GM12878 (cell line): ENCODE data around the gene MITD1. TPM values are rescaled to one million over a fixed set of nuclear protein-coding genes. Genes with fewer than 3 reads are reported as not detected.

ENCODE experiments used
- ATF7 ChIP-seq: fragments of 450-650 bp; IDR thresholded peaks from 2 replicates; pipeline ENCODE4 v1.6.1; 2016; ENCODE audit warnings: low read depth, mild to moderate bottlenecking
- ETV6 ChIP-seq, 2 experiments: fragments of 450-650 bp in 1 of 2; IDR thresholded peaks in 1 of 2; conservative IDR thresholded peaks in 1 of 2; 2 replicates each; pipeline ENCODE4 v1.6.1; 2014; ENCODE audit warnings: antibody characterized with exemption in 1 of 2, borderline replicate concordance in 1 of 2, low read depth in 1 of 2, mild to moderate bottlenecking in 1 of 2, moderate library complexity in 1 of 2
- LARP7 ChIP-seq: fragments of 450-650 bp; IDR thresholded peaks from 2 replicates; pipeline ENCODE4 v1.6.1; 2017; ENCODE audit warnings: mild to moderate bottlenecking
- MYC ChIP-seq: IDR thresholded peaks from 2 replicates; pipeline ENCODE4 v1.6.1; 2011; ENCODE audit warnings: mild to moderate bottlenecking, low read length, moderate library complexity, inconsistent platforms; ENCODE audit not compliant: insufficient read depth, insufficient replicate concordance, insufficient read length, severe bottlenecking
- NFXL1 ChIP-seq: fragments of 450-650 bp; IDR thresholded peaks from 2 replicates; pipeline ENCODE4 v1.6.1; 2017; ENCODE audit warnings: antibody characterized with exemption, mild to moderate bottlenecking, borderline replicate concordance
- NR2F1 ChIP-seq: fragments of 450-650 bp; conservative IDR thresholded peaks from 2 replicates; pipeline ENCODE4 v1.6.1; 2017; ENCODE audit warnings: mild to moderate bottlenecking
- TARDBP ChIP-seq: IDR thresholded peaks from 2 replicates; pipeline ENCODE4 v1.6.1; 2016; ENCODE audit warnings: borderline replicate concordance
- ZNF274 ChIP-seq: IDR thresholded peaks from one replicate; pipeline ENCODE4 v1.8.0; 2011; ENCODE audit not compliant: insufficient read length, insufficient read depth
- polyA plus RNA-seq, 11 experiments: library from polyadenylated mRNA; depleted of rRNA in 4 of 11; unstranded in 6 of 11; stranded (reverse) in 5 of 11; fragments of >200 nt; fragmentation: Nextera tagmentation in 4 of 11; fragmentation: Illumina TruSeq in 1 of 11; extraction: Ambion mirVana in 4 of 11; extraction: Trizol in 1 of 11; gene quantifications; 1 replicate in 1 of 11; 2 replicates in 10 of 11; pipeline versions ENCODE4 v1.2.1 to v1.2.3, GENCODE V29; 2011 to 2016; ENCODE audit warnings: inconsistent platforms in 2 of 11, missing spikeins in 2 of 11, low read depth in 1 of 11
- total RNA-seq, 4 experiments: library from RNA; depleted of rRNA in 3 of 4; stranded (reverse); fragments of >200 nt in 3 of 4; fragmentation: Illumina TruSeq in 1 of 4; extraction: Trizol in 1 of 4; gene quantifications; 2 replicates each; pipeline versions ENCODE4 v1.2.1 to v1.2.3, GENCODE V29; 2013 to 2021
- TF ChIP-seq, protein P1 (sequence below): IDR thresholded peaks from 2 replicates; pipeline ENCODE4 v1.6.1; 2012; ENCODE audit warnings: improper control_type of control experiment, low read depth, low read length; ENCODE audit not compliant: insufficient replicate concordance
- TF ChIP-seq, protein P2 (sequence below): IDR thresholded peaks from 2 replicates; pipeline ENCODE4 v1.6.1; 2012; ENCODE audit warnings: low read depth, low read length, improper control_type of control experiment
- TF ChIP-seq, protein P3 (sequence below): fragments of 450-650 bp; formaldehyde crosslinking; IDR thresholded peaks from 2 replicates; pipeline ENCODE4 v1.4.0; 2022; ENCODE audit warnings: mild to moderate bottlenecking, moderate library complexity

The MITD1 gene
- total and polyA plus RNA-seq, 10 of the 15 experiments (the other 5 are each of a cell fraction or from before 2014, with no cell fraction given) = 33.0 to 116 (median 63.5) TPM

DNA sequence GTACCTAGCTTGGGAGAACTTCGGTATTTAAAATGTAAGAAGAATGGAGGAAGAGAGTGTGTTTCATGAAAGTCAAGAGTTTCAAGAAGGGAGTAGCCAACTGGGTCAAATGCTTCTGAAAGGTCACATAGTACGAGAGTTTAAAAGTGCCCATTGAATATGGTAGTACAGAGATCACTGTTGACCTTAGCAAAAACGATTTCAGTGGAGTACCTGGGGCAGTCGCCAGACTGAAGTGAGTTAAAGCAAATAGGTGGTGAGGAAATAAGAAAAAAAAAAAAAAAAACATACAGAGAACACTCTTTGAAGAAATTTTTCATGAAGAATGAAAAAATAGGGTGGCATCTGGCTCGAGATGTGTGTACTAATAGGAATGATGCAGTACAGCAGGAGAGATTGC is 14.6 kb downstream of the MITD1 start (continued):
- TF ChIP-seq, protein P1, sequence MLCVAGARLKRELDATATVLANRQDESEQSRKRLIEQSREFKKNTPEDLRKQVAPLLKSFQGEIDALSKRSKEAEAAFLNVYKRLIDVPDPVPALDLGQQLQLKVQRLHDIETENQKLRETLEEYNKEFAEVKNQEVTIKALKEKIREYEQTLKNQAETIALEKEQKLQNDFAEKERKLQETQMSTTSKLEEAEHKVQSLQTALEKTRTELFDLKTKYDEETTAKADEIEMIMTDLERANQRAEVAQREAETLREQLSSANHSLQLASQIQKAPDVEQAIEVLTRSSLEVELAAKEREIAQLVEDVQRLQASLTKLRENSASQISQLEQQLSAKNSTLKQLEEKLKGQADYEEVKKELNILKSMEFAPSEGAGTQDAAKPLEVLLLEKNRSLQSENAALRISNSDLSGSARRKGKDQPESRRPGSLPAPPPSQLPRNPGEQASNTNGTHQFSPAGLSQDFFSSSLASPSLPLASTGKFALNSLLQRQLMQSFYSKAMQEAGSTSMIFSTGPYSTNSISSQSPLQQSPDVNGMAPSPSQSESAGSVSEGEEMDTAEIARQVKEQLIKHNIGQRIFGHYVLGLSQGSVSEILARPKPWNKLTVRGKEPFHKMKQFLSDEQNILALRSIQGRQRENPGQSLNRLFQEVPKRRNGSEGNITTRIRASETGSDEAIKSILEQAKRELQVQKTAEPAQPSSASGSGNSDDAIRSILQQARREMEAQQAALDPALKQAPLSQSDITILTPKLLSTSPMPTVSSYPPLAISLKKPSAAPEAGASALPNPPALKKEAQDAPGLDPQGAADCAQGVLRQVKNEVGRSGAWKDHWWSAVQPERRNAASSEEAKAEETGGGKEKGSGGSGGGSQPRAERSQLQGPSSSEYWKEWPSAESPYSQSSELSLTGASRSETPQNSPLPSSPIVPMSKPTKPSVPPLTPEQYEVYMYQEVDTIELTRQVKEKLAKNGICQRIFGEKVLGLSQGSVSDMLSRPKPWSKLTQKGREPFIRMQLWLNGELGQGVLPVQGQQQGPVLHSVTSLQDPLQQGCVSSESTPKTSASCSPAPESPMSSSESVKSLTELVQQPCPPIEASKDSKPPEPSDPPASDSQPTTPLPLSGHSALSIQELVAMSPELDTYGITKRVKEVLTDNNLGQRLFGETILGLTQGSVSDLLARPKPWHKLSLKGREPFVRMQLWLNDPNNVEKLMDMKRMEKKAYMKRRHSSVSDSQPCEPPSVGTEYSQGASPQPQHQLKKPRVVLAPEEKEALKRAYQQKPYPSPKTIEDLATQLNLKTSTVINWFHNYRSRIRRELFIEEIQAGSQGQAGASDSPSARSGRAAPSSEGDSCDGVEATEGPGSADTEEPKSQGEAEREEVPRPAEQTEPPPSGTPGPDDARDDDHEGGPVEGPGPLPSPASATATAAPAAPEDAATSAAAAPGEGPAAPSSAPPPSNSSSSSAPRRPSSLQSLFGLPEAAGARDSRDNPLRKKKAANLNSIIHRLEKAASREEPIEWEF = no peak
- TF ChIP-seq, protein P2, sequence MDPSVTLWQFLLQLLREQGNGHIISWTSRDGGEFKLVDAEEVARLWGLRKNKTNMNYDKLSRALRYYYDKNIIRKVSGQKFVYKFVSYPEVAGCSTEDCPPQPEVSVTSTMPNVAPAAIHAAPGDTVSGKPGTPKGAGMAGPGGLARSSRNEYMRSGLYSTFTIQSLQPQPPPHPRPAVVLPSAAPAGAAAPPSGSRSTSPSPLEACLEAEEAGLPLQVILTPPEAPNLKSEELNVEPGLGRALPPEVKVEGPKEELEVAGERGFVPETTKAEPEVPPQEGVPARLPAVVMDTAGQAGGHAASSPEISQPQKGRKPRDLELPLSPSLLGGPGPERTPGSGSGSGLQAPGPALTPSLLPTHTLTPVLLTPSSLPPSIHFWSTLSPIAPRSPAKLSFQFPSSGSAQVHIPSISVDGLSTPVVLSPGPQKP = no peak
- TF ChIP-seq, protein P3, sequence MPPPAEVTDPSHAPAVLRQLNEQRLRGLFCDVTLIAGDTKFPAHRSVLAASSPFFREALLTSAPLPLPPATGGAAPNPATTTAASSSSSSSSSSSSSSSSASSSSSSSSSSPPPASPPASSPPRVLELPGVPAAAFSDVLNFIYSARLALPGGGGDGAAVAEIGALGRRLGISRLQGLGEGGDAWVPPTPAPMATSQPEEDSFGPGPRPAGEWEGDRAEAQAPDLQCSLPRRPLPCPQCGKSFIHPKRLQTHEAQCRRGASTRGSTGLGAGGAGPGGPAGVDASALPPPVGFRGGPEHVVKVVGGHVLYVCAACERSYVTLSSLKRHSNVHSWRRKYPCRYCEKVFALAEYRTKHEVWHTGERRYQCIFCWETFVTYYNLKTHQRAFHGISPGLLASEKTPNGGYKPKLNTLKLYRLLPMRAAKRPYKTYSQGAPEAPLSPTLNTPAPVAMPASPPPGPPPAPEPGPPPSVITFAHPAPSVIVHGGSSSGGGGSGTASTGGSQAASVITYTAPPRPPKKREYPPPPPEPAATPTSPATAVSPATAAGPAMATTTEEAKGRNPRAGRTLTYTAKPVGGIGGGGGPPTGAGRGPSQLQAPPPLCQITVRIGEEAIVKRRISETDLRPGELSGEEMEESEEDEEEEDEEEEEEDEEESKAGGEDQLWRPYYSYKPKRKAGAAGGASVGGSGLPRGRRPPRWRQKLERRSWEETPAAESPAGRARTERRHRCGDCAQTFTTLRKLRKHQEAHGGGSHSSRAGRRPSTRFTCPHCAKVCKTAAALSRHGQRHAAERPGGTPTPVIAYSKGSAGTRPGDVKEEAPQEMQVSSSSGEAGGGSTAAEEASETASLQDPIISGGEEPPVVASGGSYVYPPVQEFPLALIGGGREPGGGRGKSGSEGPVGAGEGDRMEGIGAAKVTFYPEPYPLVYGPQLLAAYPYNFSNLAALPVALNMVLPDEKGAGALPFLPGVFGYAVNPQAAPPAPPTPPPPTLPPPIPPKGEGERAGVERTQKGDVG (CRISPR knock-in tag) = no peak
- no peak for TF ChIP-seq TARDBP
- no peak for TF ChIP-seq ETV6 (conservative IDR thresholded peaks at IDR 0.05 in 1 of 2, IDR thresholded peaks at IDR 0.05 in 1 of 2; ENCODE audit: borderline replicate concordance in 1 of 2, low read depth in 1 of 2)
- no peak for TF ChIP-seq ATF7
- no peak for TF ChIP-seq LARP7
- no peak for TF ChIP-seq ZNF274
- no peak for TF ChIP-seq NR2F1
- no peak for TF ChIP-seq MYC
- TF ChIP-seq NFXL1 = no peak
- TF ChIP-seq, all 136 proteins: peak for 0
